ENCODE data around the gene GPR156.
A peak's percentile ranks its signal among the peaks of the same experiment; 100 is the strongest.
"Not testable (repeated sequence)": the region's sequence is repeated elsewhere in the genome, so short reads cannot be mapped to it uniquely, and the experiment has no call there.

GPR156 gene

DNA sequence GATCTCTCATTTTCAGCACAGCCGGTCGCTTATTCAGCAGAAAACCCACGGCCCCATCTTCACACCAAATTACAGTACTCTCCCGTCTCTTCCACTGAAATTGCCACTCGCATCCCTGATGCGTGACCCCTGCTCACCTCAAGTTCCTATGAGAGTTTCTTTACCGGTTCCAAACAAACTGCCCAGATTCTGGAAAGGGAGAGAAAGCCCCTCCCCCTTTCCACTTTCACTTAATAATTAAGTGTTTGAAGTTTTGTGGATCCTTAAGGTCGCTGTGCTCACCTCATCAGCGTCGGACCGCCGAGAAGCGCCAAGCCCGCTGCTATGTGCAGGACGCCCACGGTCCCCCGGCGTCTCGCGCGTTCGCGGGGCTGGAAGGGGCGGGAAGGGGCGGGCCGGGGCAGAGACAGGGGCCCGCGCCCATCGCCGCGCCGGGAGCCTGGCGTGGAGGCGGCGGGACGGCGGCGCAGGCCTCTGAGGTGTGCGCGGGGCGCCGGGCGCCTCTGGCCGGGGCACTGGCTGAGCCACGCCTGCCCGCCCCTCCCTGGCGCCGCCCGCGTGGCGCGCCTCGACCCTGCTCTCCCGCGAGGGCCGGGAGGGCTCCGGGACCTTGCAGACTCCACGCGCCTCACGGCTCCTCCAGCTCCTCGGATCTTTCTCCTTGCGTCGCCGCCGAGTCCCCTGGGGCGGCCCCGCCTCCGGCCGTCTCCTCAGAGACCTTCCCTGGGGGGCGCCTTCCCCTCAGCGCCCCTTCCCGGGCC lies at the start of gene GPR156:
Gene GPR156 (minus strand): TSS at position 476 of the 761 bp plus-strand sequence. CDS start 41,124 bp downstream, outside the sequence.
- TF ChIP-seq, protein P1, sequence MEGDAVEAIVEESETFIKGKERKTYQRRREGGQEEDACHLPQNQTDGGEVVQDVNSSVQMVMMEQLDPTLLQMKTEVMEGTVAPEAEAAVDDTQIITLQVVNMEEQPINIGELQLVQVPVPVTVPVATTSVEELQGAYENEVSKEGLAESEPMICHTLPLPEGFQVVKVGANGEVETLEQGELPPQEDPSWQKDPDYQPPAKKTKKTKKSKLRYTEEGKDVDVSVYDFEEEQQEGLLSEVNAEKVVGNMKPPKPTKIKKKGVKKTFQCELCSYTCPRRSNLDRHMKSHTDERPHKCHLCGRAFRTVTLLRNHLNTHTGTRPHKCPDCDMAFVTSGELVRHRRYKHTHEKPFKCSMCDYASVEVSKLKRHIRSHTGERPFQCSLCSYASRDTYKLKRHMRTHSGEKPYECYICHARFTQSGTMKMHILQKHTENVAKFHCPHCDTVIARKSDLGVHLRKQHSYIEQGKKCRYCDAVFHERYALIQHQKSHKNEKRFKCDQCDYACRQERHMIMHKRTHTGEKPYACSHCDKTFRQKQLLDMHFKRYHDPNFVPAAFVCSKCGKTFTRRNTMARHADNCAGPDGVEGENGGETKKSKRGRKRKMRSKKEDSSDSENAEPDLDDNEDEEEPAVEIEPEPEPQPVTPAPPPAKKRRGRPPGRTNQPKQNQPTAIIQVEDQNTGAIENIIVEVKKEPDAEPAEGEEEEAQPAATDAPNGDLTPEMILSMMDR (IDR thresholded peaks at IDR 0.05; ENCODE audit: borderline replicate concordance, insufficient read depth, low read depth, low read length), result no peak
- peak within 1 kb of the TSS; percentile 10 for H3K4me3 ChIP-seq (ENCODE audit: low read depth, low read length)

DNA sequence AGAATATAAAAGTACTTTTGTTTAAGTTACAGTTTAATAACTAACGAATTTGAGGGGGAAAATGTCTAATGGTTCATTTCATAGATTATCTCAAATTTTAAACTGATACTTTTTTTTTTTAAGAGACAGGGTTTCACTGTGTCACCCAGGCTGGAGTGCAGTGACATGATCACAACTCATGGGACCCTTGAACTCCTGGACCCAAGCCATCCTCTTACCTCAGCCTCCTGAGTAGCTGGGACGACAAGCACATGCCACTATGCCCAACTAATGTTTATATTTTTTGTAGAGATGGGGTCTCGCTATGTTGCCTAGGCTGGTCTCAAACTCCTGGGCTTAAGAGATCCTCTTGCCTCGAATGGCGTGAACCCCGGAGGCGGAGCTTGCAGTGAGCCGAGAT lies 47.6 kb upstream of the GPR156 start:
- H3K4me3 ChIP-seq (ENCODE audit: low read depth, low read length), result no peak overlapping the region
- TF ChIP-seq, protein P1 (IDR thresholded peaks at IDR 0.05; ENCODE audit: borderline replicate concordance, insufficient read depth, low read depth, low read length), result no peak

DNA sequence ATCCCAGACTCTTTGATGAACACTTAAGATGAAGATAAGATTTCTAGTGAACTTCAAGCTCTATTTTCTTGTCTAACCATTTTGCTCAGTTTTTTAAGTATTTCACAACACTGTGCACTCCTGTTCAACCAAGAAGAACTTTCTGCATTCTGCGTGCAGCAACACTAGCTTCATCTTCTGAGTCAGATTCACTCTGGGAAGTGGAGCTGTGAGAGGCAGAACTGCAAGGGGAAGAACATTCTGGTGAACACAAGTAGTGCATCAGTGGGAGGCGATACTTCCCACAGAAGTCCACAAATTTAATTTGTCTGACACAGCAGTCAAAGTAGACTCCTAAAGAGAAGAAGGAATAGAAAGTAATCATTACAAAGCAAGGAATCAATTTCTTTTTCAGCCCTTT lies 46.1 kb upstream of the GPR156 start:
- no peak overlapping the region for H3K4me3 ChIP-seq (ENCODE audit: low read depth, low read length)
- TF ChIP-seq, protein P1 (IDR thresholded peaks at IDR 0.05; ENCODE audit: borderline replicate concordance, insufficient read depth, low read depth, low read length), result no peak

DNA sequence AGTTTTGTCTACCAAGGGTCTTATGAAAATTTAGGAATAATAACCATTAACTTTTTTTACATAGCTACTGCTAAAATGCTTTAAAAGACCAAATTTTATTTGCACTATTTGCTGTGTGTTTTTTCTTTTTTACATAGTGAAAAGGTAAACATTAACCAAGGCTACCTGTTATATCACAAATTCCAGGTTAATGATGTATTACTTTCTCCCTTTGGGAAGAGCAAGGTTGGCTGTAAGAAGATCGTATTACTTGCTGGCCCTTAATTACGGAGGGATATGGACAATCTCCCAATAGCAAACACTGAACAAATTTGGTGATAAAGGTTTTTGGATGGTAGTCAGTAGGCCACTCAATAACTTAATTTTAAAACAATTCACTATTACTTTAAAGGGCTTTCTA lies 41.8 kb upstream of the GPR156 start:
- H3K4me3 ChIP-seq (ENCODE audit: low read depth, low read length), result no peak overlapping the region
- TF ChIP-seq, protein P1 (IDR thresholded peaks at IDR 0.05; ENCODE audit: borderline replicate concordance, insufficient read depth, low read depth, low read length), result no peak

DNA sequence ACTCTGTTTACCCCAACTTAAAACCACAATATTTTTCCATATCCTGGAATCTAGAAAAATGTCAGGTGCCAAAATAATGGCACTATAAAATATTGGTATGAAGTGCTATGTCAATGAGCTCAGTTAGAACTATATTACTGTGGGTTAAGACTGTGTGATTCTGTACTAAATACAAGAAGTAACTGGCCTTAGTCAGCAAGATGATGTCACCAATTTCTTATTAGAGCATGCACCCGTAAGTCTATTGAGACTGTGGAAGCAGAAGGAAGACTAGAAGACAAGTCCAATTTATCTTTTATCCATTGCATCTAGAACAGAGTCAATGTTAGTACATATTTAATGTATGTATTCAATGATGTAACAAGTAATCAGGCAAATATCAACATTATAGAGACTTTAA lies 39.2 kb upstream of the GPR156 start:
- TF ChIP-seq, protein P1 (IDR thresholded peaks at IDR 0.05; ENCODE audit: borderline replicate concordance, insufficient read depth, low read depth, low read length), result no peak

DNA sequence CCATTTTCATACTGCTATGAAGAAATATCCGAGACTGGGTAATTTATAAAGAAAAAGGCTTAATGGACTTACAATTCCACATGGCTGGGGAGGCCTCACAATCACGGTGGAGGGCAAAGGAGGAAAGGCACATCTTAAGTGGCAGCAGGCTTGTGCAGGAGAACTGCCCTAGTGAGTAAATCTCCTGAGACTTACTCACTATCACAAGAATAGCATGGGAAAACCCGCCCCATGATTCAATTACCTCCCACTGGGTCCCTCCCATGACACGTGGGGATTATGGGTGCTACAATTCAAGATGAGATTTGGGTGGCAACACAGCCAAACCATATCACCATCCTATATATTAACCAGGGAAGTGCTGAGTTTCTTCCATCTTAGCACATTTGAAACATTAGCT lies 38.7 kb upstream of the GPR156 start:
- H3K4me3 ChIP-seq (ENCODE audit: low read depth, low read length), result not testable (repeated sequence)

More for the DNA sequence above, 39.2 kb upstream of the GPR156 start:
- no peak overlapping the region for H3K4me3 ChIP-seq (ENCODE audit: low read depth, low read length)

DNA sequence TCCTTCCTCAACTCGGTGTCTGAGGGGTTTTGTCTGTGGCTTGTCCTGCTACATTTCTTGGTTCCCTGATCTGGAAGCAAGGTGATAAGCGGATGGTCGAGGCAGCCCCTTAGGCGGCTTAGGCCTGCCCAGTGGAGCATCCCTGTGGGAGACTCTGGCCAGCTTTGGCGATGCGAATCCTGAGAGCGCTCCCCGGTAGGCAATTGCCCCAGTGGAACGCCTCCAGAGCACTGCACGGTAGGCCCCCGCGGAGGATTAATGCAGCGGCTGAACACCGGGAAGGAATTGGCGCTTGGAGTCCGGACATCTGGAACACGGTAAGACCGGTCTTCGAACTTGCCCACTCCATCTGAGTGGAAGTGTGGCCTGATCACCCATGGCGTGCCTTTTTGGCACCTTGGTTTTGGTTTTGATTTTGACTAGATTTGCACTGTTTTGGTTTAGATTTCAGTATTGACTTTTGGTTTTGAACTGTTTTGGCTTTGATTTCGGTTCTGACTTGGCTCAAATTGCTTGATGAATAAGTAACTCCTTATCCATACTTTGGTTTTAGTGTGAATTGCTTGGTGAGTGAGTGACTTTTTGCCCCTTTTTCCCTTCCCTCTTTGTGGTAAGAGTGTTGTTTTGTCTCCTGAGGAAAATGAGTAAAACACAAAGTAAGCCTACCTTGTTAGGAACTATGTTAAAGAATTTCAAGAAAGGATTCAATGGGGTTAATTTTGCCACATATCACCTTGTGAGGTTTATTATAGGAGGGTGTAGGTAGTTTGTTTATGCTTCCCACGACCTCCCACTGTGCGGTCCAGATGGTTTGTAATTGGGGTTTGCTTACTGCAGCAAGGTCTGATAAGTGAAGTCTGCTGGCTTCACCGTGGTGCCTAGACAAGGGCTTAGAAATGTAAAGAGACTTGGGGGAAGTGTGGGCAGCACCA lies 27.1 kb upstream of the GPR156 start:
- H3K4me3 ChIP-seq (ENCODE audit: low read depth, low read length), result no peak overlapping the region
- TF ChIP-seq, protein P1 (IDR thresholded peaks at IDR 0.05; ENCODE audit: borderline replicate concordance, insufficient read depth, low read depth, low read length), result no peak
